Heart right ventricle (tissue), 16 donors: ENCODE results near the gene TM2D3. TPM values are rescaled to one million over a fixed set of nuclear protein-coding genes. Genes with fewer than 3 reads are reported as not detected.

Experiments used
- ATAC-seq, 8 donors: fragments of 200-7000 bp; cut with Tn5 transposase; one replicate each; pipeline ENCODE4 v1.9.1; 2020; ENCODE audit warnings: mild to moderate bottlenecking in 8 of 8, moderate library complexity in 8 of 8, moderate number of reproducible peaks in 1 of 8
- DNase-seq, 2 donors: peaks; one replicate each; pipeline ENCODE4 v3.0.0-alpha.2; 2020
- H3K27ac ChIP-seq, 10 donors: fragments of 200-600 bp; sonication (generic) in 2 of 10; one replicate each; pipeline versions ENCODE4 v1.5.0 to v1.8.0; 2020 to 2022; ENCODE audit warnings: mild to moderate bottlenecking in 3 of 10
- H3K27me3 ChIP-seq, 7 donors: fragments of 200-600 bp; one replicate each; pipeline ENCODE4 v1.8.0; 2021 to 2022; ENCODE audit warnings: mild to moderate bottlenecking in 2 of 7
- H3K36me3 ChIP-seq, 9 donors: fragments of 200-600 bp; sonication (generic) in 1 of 9; one replicate each; pipeline versions ENCODE4 v1.5.0 to v1.8.0; 2020 to 2022; ENCODE audit warnings: mild to moderate bottlenecking in 2 of 9
- H3K4me1 ChIP-seq, 9 donors: fragments of 200-600 bp; sonication (generic) in 1 of 9; one replicate each; pipeline versions ENCODE4 v1.5.0 to v1.8.0; 2020 to 2022; ENCODE audit warnings: mild to moderate bottlenecking in 4 of 9
- H3K4me3 ChIP-seq, 10 donors: fragments of 200-600 bp; sonication (generic) in 2 of 10; one replicate each; pipeline versions ENCODE4 v1.5.0 to v1.8.0; 2020 to 2022; ENCODE audit warnings: mild to moderate bottlenecking in 7 of 10, moderate library complexity in 2 of 10
- H3K9me3 ChIP-seq, 11 donors: fragments of 200-600 bp in 10 of 11; sonication (generic) in 2 of 11; one replicate each; pipeline versions ENCODE4 v1.5.0 to v1.8.0; 2013 to 2022; ENCODE audit warnings: mild to moderate bottlenecking in 2 of 11, control low read depth in 1 of 11, moderate library complexity in 1 of 11
- CTCF ChIP-seq, 9 donors: fragments of 200-600 bp; sonication (generic) in 2 of 9; IDR thresholded peaks; one replicate each; pipeline versions ENCODE4 v1.5.0 to v1.8.0; 2021 to 2022; ENCODE audit warnings: antibody characterized with exemption in 9 of 9, mild to moderate bottlenecking in 5 of 9, moderate library complexity in 1 of 9
- WGBS, 2 donors: extraction: QIAGEN DNeasy Blood & Tissue Kit; methylation state at CpG; one replicate each; pipeline ENCODE4 v1.1.7; 2013; ENCODE audit warnings: inconsistent platforms in 1 of 2; 5-methylcytosine and 5-hydroxymethylcytosine counted together
- intact Hi-C, 10 donors: fragments of 100-400 bp; cut with DNase I; formaldehyde crosslinking; loops; one replicate each; pipeline versions ENCODE4 v1.11.1 to v1.14.2; 2022
- polyA plus RNA-seq, 2 donors: library from polyadenylated mRNA; stranded (reverse); fragments of 200-250 nt; gene quantifications; one replicate each; pipeline ENCODE4 v1.2.3, GENCODE V29; 2013
- total RNA-seq, 10 donors: library from RNA; stranded (reverse); fragmentation: NEBNext Ultra II Directional in 3 of 10; extraction: Animal tissue kit (Norgen Biotek cat#: 25700) in 3 of 10; gene quantifications; one replicate each; pipeline versions ENCODE4 v1.2.1 to v1.2.4, GENCODE V29; 2021 to 2023
- donor health status: Arrhythmogenic right ventricular cardiomyopathy.
- donor health status: ischemic (EF 13 %, LVEDD 7.1; RV severe dilation, severe dysfunction).
- donor health status: healthy with polysubstance abuse.
- donor health status: DM: no; HTN: yes; CAD: no.
- donor health status: DM: no; HTN: no; CAD: no.
- donor health status: ischemic (EF 25% LVEDD 6.9; RV normal size, moderate dysfunction).
- donor health status: ischemic (EF 25% LVEDD 5.7; RV mildly dilated, moderate dysfunction).
- donor health status: healthy.
- donor health status: DM: yes; HTN: yes; CAD: no.
- donor health status: Ischemic cardiomyopathy.
- donor health status: ischemic (EF 35%, LVEDD 5.7; RV mildly dilated, moderate dysfunction).
- donor health status: nonischemic (EF 11% LVEDD 7.7; RV severe dilation, severe dysfunction).
- donor health status: DM: yes; HTN: yes; CAD: no.
- donor health status: PGD.
- donor health status: ischemic (EF 29% LVEDD 5.4; RV normal size, mild dysfunction).
- donor health status: nonischemic (EF 23%, LVEDD 6.1; RV moderate dilation, normal function).

Gene TM2D3
- total and polyA plus RNA-seq, 12 donors = 38.2 to 61.6 (median 52.2) TPM

GRCh38 chr15:101641129-101641764 is 10.9 kb downstream of the TM2D3 start:
- Histone ChIP-seq H3K4me3 (peak overlapping the region in 1 of 10 donors; percentile 7), H3K4me1 (peaks cover 0 to 31% (median 22%) of the 10 kb centered on the region in 9 donors), H3K9me3 (no peaks in the 10 kb centered on the region), H3K36me3 (peaks cover 0 to 83% (median 29%) of the 10 kb centered on the region in 9 donors), H3K27ac (peak overlapping the region in 8 of 10 donors; percentile 14 to 81 (median 44)), H3K27me3 (no peaks in the 10 kb centered on the region)
- intact Hi-C loops = loop anchor here (1.0 to 10.0 kb wide), 9 partner anchors 96 to 344 kb away; partner anchors contain the start of gene SNRPA1 (in 2 of the 10)
- DNase-seq (peak; percentile 59 to 77), ATAC-seq (peak; percentile 38 to 84 (median 73))
- 19 to 21% methylated on average over 8 of the region's 8 CpGs for WGBS, 2 donors
- TF ChIP-seq CTCF (IDR thresholded peaks at IDR 0.05) = peak; percentile 93 to 99 (median 95)

GRCh38 chr15:101639667-101640066 is 12.5 kb downstream of the TM2D3 start:
- intact Hi-C loops = loop anchor here in 9 of 10 donors (2.0 to 10.0 kb wide), 8 partner anchors 95 to 342 kb away; partner anchors contain the start of gene SNRPA1 (in 2 of the 9)
- no peak overlapping the region for H3K27ac ChIP-seq
- DNase-seq (no peak), ATAC-seq (no peak)
- WGBS, 2 donors = 76 to 82% methylated on average over 4 of the region's 4 CpGs
- no peak overlapping the region for H3K4me3 ChIP-seq
- H3K9me3 ChIP-seq = no peaks in the 10 kb centered on the region
- H3K36me3 ChIP-seq = peaks cover 0 to 69% (median 21%) of the 10 kb centered on the region in 9 donors
- TF ChIP-seq CTCF (IDR thresholded peaks at IDR 0.05) = no peak
- no peaks in the 10 kb centered on the region for H3K27me3 ChIP-seq
- H3K4me1 ChIP-seq = peaks cover 0 to 31% (median 22%) of the 10 kb centered on the region in 9 donors

GRCh38 chr15:101637919-101638318 is 14.3 kb downstream of the TM2D3 start:
- no peaks in the 10 kb centered on the region for H3K9me3 ChIP-seq
- H3K27me3 ChIP-seq = no peaks in the 10 kb centered on the region
- H3K27ac ChIP-seq = no peak overlapping the region
- H3K4me3 ChIP-seq = no peak overlapping the region
- WGBS, 2 donors = 89 to 93% methylated on average over 3 of the region's 3 CpGs
- peaks cover 0 to 57% (median 10%) of the 10 kb centered on the region in 9 donors for H3K36me3 ChIP-seq
- intact Hi-C loops = no loop called here
- H3K4me1 ChIP-seq = peaks cover 0 to 28% (median 20%) of the 10 kb centered on the region in 9 donors
- TF ChIP-seq CTCF (IDR thresholded peaks at IDR 0.05) = no peak
- DNase-seq (no peak), ATAC-seq (no peak)

- intact Hi-C loops = no loop called here
- 82 to 83% methylated on average over 6 of the region's 6 CpGs for WGBS, 2 donors
- H3K4me3 ChIP-seq = no peak overlapping the region
Observed at GRCh38 chr15:101637516-101637915, 14.7 kb downstream of the TM2D3 start.

More at GRCh38 chr15:101637516-101637915, 14.7 kb downstream of the TM2D3 start:
- H3K27ac ChIP-seq = no peak overlapping the region
- ATAC-seq (no peak), DNase-seq (no peak)
- H3K27me3 ChIP-seq = no peaks in the 10 kb centered on the region
- H3K4me1 ChIP-seq = peaks cover 0 to 26% (median 20%) of the 10 kb centered on the region in 9 donors
- H3K9me3 ChIP-seq = no peaks in the 10 kb centered on the region
- no peak for TF ChIP-seq CTCF (IDR thresholded peaks at IDR 0.05)
- H3K36me3 ChIP-seq = peaks cover 0 to 54% (median 10%) of the 10 kb centered on the region in 9 donors
